H9 (cell line): ENCODE data around the gene OLFM4. TPM values are rescaled to one million over a fixed set of nuclear protein-coding genes. Genes with fewer than 3 reads are reported as not detected.

Experiments used
- DNase-seq: peaks from one replicate; pipeline ENCODE4 v3.0.0-alpha.2; 2017
- H2AFZ ChIP-seq: one replicate; pipeline ENCODE4 v1.6.1; 2013; ENCODE audit warnings: mild to moderate bottlenecking, low read length, control low read depth, moderate library complexity
- H2AK5ac ChIP-seq: 2 replicates; pipeline ENCODE4 v1.6.1; 2013; ENCODE audit warnings: low read length, control low read depth, mixed read lengths; ENCODE audit not compliant: insufficient read length
- H2BK120ac ChIP-seq: one replicate; pipeline ENCODE4 v1.6.1; 2013; ENCODE audit warnings: low read depth, mild to moderate bottlenecking, low read length, control low read depth, inconsistent platforms; ENCODE audit not compliant: poor library complexity, severe bottlenecking
- H2BK12ac ChIP-seq: 2 replicates; pipeline ENCODE4 v1.6.1; 2013; ENCODE audit warnings: low read length, control low read depth, mixed read lengths, low read depth; ENCODE audit not compliant: insufficient read length
- H2BK15ac ChIP-seq: 2 replicates; pipeline ENCODE4 v1.6.1; 2013; ENCODE audit warnings: low read depth, low read length, control low read depth
- H2BK20ac ChIP-seq: one replicate; pipeline ENCODE4 v1.6.1; 2013; ENCODE audit warnings: low read depth, mild to moderate bottlenecking, low read length, control low read depth, inconsistent platforms; ENCODE audit not compliant: poor library complexity, severe bottlenecking
- H2BK5ac ChIP-seq: 2 replicates; pipeline ENCODE4 v1.6.1; 2013; ENCODE audit warnings: low read length, control low read depth, mixed read lengths; ENCODE audit not compliant: insufficient read length
- H3K14ac ChIP-seq: 2 replicates; pipeline ENCODE4 v1.6.1; 2013; ENCODE audit warnings: low read length, control low read depth; ENCODE audit not compliant: insufficient read depth
- H3K18ac ChIP-seq: 2 replicates; pipeline ENCODE4 v1.6.1; 2013; ENCODE audit warnings: low read depth, mild to moderate bottlenecking, mixed read lengths, low read length, control low read depth; ENCODE audit not compliant: insufficient read length
- H3K23ac ChIP-seq: 2 replicates; pipeline ENCODE4 v1.6.1; 2013; ENCODE audit warnings: low read length, control low read depth, mixed read lengths, low read depth; ENCODE audit not compliant: insufficient read length
- H3K23me2 ChIP-seq: 2 replicates; pipeline ENCODE4 v1.6.1; 2013; ENCODE audit warnings: low read depth, mild to moderate bottlenecking, mixed read lengths, low read length, control low read depth; ENCODE audit not compliant: insufficient read length, poor library complexity, severe bottlenecking
- H3K27ac ChIP-seq: 2 replicates; pipeline ENCODE4 v1.5.1; 2013; ENCODE audit warnings: low read length, control low read depth, mixed read lengths, low read depth; ENCODE audit not compliant: insufficient read length
- H3K27me3 ChIP-seq: 2 replicates; pipeline ENCODE4 v1.6.1; 2013; ENCODE audit warnings: low read length, control low read depth, inconsistent platforms; ENCODE audit not compliant: insufficient read depth
- H3K4ac ChIP-seq: 2 replicates; pipeline ENCODE4 v1.6.1; 2013; ENCODE audit warnings: low read depth, mild to moderate bottlenecking, control low read depth, inconsistent platforms, low read length, moderate library complexity
- H3K4me1 ChIP-seq: 2 replicates; pipeline ENCODE4 v1.6.1; 2013; ENCODE audit warnings: low read length, control low read depth, inconsistent platforms; ENCODE audit not compliant: insufficient read depth
- H3K4me2 ChIP-seq: 2 replicates; pipeline ENCODE4 v1.6.1; 2013; ENCODE audit warnings: low read length, control low read depth, mixed read lengths; ENCODE audit not compliant: insufficient read length, insufficient read depth
- H3K56ac ChIP-seq: 2 replicates; pipeline ENCODE4 v1.6.1; 2013; ENCODE audit warnings: low read depth, mild to moderate bottlenecking, mixed read lengths, low read length, control low read depth; ENCODE audit not compliant: insufficient read length
- H3K79me1 ChIP-seq: 2 replicates; pipeline ENCODE4 v1.6.1; 2013; ENCODE audit warnings: low read depth, mild to moderate bottlenecking, moderate library complexity, low read length, control low read depth, inconsistent platforms; ENCODE audit not compliant: insufficient read depth, poor library complexity, severe bottlenecking
- H3K79me2 ChIP-seq: 2 replicates; pipeline ENCODE4 v1.6.1; 2013; ENCODE audit warnings: low read length, control low read depth, inconsistent platforms; ENCODE audit not compliant: insufficient read depth
- H3K9ac ChIP-seq: 2 replicates; pipeline ENCODE4 v1.6.1; 2013; ENCODE audit warnings: low read length, control low read depth, mixed read lengths; ENCODE audit not compliant: insufficient read length; ENCODE audit errors: extremely low read depth
- H3K9me3 ChIP-seq: one replicate; pipeline ENCODE4 v1.6.1; 2013; ENCODE audit warnings: low read depth, low read length, inconsistent platforms; ENCODE audit not compliant: control insufficient read depth
- H3T11ph ChIP-seq: one replicate; pipeline ENCODE4 v1.6.1; 2013; ENCODE audit warnings: mild to moderate bottlenecking, low read length, control low read depth, inconsistent platforms
- H4K20me1 ChIP-seq: one replicate; pipeline ENCODE4 v1.6.1; 2013; ENCODE audit not compliant: control insufficient read depth, insufficient read length, insufficient read depth
- H4K5ac ChIP-seq: 2 replicates; pipeline ENCODE4 v1.6.1; 2013; ENCODE audit warnings: low read depth, mild to moderate bottlenecking, mixed read lengths, low read length, control low read depth; ENCODE audit not compliant: insufficient read length
- H4K8ac ChIP-seq: replicated peaks from 2 replicates; pipeline ENCODE4 v1.6.1; 2013; ENCODE audit warnings: low read length, control low read depth, mixed read lengths, low read depth; ENCODE audit not compliant: insufficient read length
- H4K91ac ChIP-seq: 2 replicates; pipeline ENCODE4 v1.6.1; 2013; ENCODE audit warnings: low read depth, mild to moderate bottlenecking, moderate library complexity, mixed read lengths, low read length, control low read depth; ENCODE audit not compliant: insufficient read length
- H3K27ac Mint-ChIP-seq, 3 experiments: 2 replicates in 2 of 3; 3 replicates in 1 of 3; pipeline ENCODE4 v1.8.0; 2020 to 2021; ENCODE audit warnings: mixed read lengths in 3 of 3, mild to moderate bottlenecking in 1 of 3, moderate library complexity in 1 of 3
- H3K27me3 Mint-ChIP-seq: 2 replicates; pipeline ENCODE4 v1.8.0; 2021; ENCODE audit warnings: low read depth, mild to moderate bottlenecking, moderate library complexity, mixed read lengths
- H3K36me3 Mint-ChIP-seq, 3 experiments: 2 replicates in 2 of 3; 3 replicates in 1 of 3; pipeline ENCODE4 v1.8.0; 2020 to 2021; ENCODE audit warnings: low read depth in 3 of 3, mixed read lengths in 3 of 3; ENCODE audit not compliant: insufficient read depth in 1 of 3
- H3K4me1 Mint-ChIP-seq, 2 experiments: 2 replicates each; pipeline ENCODE4 v1.8.0; 2020; ENCODE audit warnings: mixed read lengths in 2 of 2
- H3K4me3 Mint-ChIP-seq, 2 experiments: 2 replicates in 1 of 2; 3 replicates in 1 of 2; pipeline ENCODE4 v1.8.0; 2020 to 2021; ENCODE audit warnings: mild to moderate bottlenecking in 2 of 2, mixed read lengths in 2 of 2, moderate library complexity in 1 of 2
- H3K9me3 Mint-ChIP-seq, 2 experiments: 2 replicates in 1 of 2; 3 replicates in 1 of 2; pipeline ENCODE4 v1.8.0; 2020; ENCODE audit warnings: mild to moderate bottlenecking in 2 of 2, mixed read lengths in 2 of 2, moderate library complexity in 1 of 2
- CTCF ChIP-seq: fragments of 200-600 bp; sonication (generic); conservative IDR thresholded peaks from 3 replicates; pipeline ENCODE4 v1.8.0; 2021; ENCODE audit warnings: antibody characterized with exemption, mild to moderate bottlenecking
- WGBS: extraction: QIAGEN DNeasy Blood & Tissue Kit; methylation state at CpG from one replicate; pipeline ENCODE4 v1.1.7; 2013; ENCODE audit warnings: missing lambda C conversion rate, low lambda C conversion rate, mixed read lengths; ENCODE audit not compliant: insufficient read length; ENCODE audit errors: extremely low coverage; 5-methylcytosine and 5-hydroxymethylcytosine counted together
- total RNA-seq: library from RNA; stranded (reverse); gene quantifications from 2 replicates; pipeline ENCODE4 v1.2.1, GENCODE V29; 2021

OLFM4 gene
- total RNA-seq, 1 experiment from 2014 or later = not detected

- DNase-seq = no peak
- no peaks in the 10 kb centered on the region for H3K23me2 ChIP-seq
- H3K14ac ChIP-seq = no peak overlapping the region
- Mint-ChIP-seq H3K9me3 (no peaks in the 10 kb centered on the region), H3K27ac (peak overlapping the region in 1 of 3 experiments; percentile 31; a peak in 1 of 7 replicates), H3K4me3 (no peak overlapping the region), H3K27me3 (peaks cover 2% of the 10 kb centered on the region), H3K36me3 (no peaks in the 10 kb centered on the region), H3K4me1 (peaks cover 15 to 16% of the 10 kb centered on the region in 2 experiments)
- no peaks in the 10 kb centered on the region for H3K79me2 ChIP-seq
- H2BK120ac ChIP-seq = no peak overlapping the region
- H3K4me2 ChIP-seq = no peak overlapping the region
- no CpG with 5 or more reads among the region's 4 CpGs for WGBS
- H3T11ph ChIP-seq = no peak overlapping the region
- no peak overlapping the region for H3K4ac ChIP-seq
- no peak overlapping the region for H3K56ac ChIP-seq
- H2AFZ ChIP-seq = no peak overlapping the region
- H3K9ac ChIP-seq = no peak overlapping the region
- H3K27me3 ChIP-seq = no peaks in the 10 kb centered on the region
- H3K27ac ChIP-seq = no peak overlapping the region
- H4K91ac ChIP-seq = no peak overlapping the region
- no peak overlapping the region for H4K8ac ChIP-seq
- H3K9me3 ChIP-seq = no peaks in the 10 kb centered on the region
- no peak overlapping the region for H2BK5ac ChIP-seq
- no peaks in the 10 kb centered on the region for H3K4me1 ChIP-seq
- no peak overlapping the region for H3K23ac ChIP-seq
- H3K79me1 ChIP-seq = no peaks in the 10 kb centered on the region
- no peak overlapping the region for H2AK5ac ChIP-seq
- H3K18ac ChIP-seq = no peak overlapping the region
- no peak overlapping the region for H2BK20ac ChIP-seq
- no peak overlapping the region for H2BK15ac ChIP-seq
- TF ChIP-seq CTCF = no peak
- H4K20me1 ChIP-seq = no peaks in the 10 kb centered on the region
- no peak overlapping the region for H2BK12ac ChIP-seq
- H4K5ac ChIP-seq = no peak overlapping the region
Measured at GRCh38 chr13:53042877-53043276, 14.3 kb downstream of the OLFM4 start.
